DMS153 treated with DMSO at 0.1 percent for 48 hours (cell line): ENCODE results near the gene FTSJ3.
"Not testable (repeated sequence)": the region's sequence is repeated elsewhere in the genome, so short reads cannot be mapped to it uniquely, and the experiment has no call there.

ENCODE experiments used
- DNase-seq: peaks from one replicate; lab custom pipeline; 2025; ENCODE audit not compliant: unreplicated experiment; lab: John Stamatoyannopoulos, UW

Gene FTSJ3

GRCh38 chr17:63827002-63827800 is at the start of gene FTSJ3, which contains the start of gene PSMC5:
FTSJ3 (minus strand) TSS chr17:63827663; CDS start chr17:63826902, 761 bp downstream.
PSMC5 (plus strand) TSS chr17:63827431; CDS start chr17:63827491, 60 bp downstream.
- peak; percentile 90 for DNase-seq

- not testable (repeated sequence) for DNase-seq
Measured at GRCh38 chr17:63874693-63875092, 47.2 kb upstream of the FTSJ3 start.

- not testable (repeated sequence) for DNase-seq
Measured at GRCh38 chr17:63874061-63874626, 46.7 kb upstream of the FTSJ3 start.

- DNase-seq: not testable (repeated sequence)
Measured at GRCh38 chr17:63873577-63873976, 46.1 kb upstream of the FTSJ3 start, which contains the start of gene CSH2. CSH2 (minus strand) TSS chr17:63873677; CDS start chr17:63873614, 63 bp downstream.

- DNase-seq: not testable (repeated sequence)
Measured at GRCh38 chr17:63871646-63872365, 44.3 kb upstream of the FTSJ3 start.

- not testable (repeated sequence) for DNase-seq
Measured at GRCh38 chr17:63870292-63870665, 42.8 kb upstream of the FTSJ3 start.

GRCh38 chr17:63869491-63870291 is 42.2 kb upstream of the FTSJ3 start:
- DNase-seq: not testable (repeated sequence)

GRCh38 chr17:63866625-63867024 is 39.2 kb upstream of the FTSJ3 start:
- not testable (repeated sequence) for DNase-seq

- DNase-seq: no peak
Measured at GRCh38 chr17:63859257-63859656, 31.8 kb upstream of the FTSJ3 start.

GRCh38 chr17:63856425-63856824 is 29.0 kb upstream of the FTSJ3 start:
- not testable (repeated sequence) for DNase-seq

- no peak for DNase-seq
Measured at GRCh38 chr17:63855185-63855584, 27.7 kb upstream of the FTSJ3 start.

- DNase-seq: no peak
Measured at GRCh38 chr17:63854709-63855108, 27.2 kb upstream of the FTSJ3 start.

- DNase-seq: no peak
Measured at GRCh38 chr17:63853260-63853659, 25.8 kb upstream of the FTSJ3 start.

- DNase-seq: no peak
Measured at GRCh38 chr17:63850401-63850800, 22.9 kb upstream of the FTSJ3 start.

- no peak for DNase-seq
Measured at GRCh38 chr17:63848834-63849689, 21.6 kb upstream of the FTSJ3 start.

- no peak for DNase-seq
Measured at GRCh38 chr17:63847525-63848249, 20.2 kb upstream of the FTSJ3 start.

- no peak for DNase-seq
Measured at GRCh38 chr17:63845509-63845908, 18.0 kb upstream of the FTSJ3 start.

GRCh38 chr17:63843910-63844677 is 16.6 kb upstream of the FTSJ3 start:
- DNase-seq: no peak
